ENCODE data around the gene PTPRM.

PTPRM gene

DNA sequence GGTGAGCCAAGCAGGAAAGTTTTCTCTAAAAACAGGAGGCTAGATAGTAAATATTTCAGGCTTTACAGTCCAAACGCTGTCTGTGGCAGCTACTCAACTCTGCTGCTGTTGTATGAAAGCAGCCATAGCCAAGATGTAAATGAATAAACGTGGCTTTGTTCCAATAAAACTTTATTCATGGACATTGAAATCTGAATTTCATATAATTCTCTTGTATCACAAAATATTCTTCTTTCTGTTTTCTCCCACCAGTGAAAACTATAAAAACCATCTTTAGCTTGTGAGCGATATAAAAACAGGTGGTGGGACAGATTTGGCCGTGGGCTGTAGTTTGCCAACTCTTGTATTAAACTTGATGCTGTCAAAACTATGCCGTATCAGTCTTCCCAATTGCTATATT, 333.0 kb downstream of the PTPRM start:
- no CpG with 5 or more reads among the region's 5 CpGs for WGBS (ENCODE audit: insufficient coverage, insufficient read length)
- H3K27ac ChIP-seq (ENCODE audit: low read length) = no peak overlapping the region

DNA sequence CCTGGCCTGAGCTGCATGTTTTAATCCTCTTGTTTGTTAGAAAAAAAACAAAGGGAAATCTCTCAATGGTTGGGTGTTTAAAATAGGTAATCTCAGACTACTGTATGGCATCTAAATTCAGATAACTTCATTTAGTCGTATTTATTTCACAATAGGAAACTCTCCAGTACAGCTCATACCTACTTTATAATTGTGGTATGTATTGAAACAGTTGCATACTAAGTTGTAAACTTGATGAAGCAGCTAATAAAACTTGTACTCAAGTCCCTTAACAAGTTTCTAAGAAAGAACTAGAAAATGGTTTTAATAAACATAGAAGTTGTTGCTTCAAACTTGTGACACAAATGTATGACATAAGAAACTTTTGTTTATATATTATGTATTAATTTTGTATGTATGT, 334.5 kb downstream of the PTPRM start:
- H3K36me3 ChIP-seq (ENCODE audit: control insufficient read depth, insufficient read depth, low read length) = no peaks in the 10 kb centered on the region
- no peak for DNase-seq (ENCODE audit: low read depth, low spot score)
- H3K4me3 ChIP-seq (ENCODE audit: low read length) = no peak overlapping the region
- no CpG with 5 or more reads among the region's 1 CpG for WGBS (ENCODE audit: insufficient coverage, insufficient read length)
- H3K9me3 ChIP-seq (ENCODE audit: control insufficient read depth, insufficient read depth, low read length) = no peaks in the 10 kb centered on the region
- no peak overlapping the region for H3K27ac ChIP-seq (ENCODE audit: low read length)
- no peaks in the 10 kb centered on the region for H3K4me1 ChIP-seq (ENCODE audit: control insufficient read depth, insufficient read depth, low read length)
- H3K27me3 ChIP-seq (ENCODE audit: control insufficient read depth, insufficient read depth, low read length) = no peaks in the 10 kb centered on the region

More for the DNA sequence above, 333.0 kb downstream of the PTPRM start:
- no peaks in the 10 kb centered on the region for H3K9me3 ChIP-seq (ENCODE audit: control insufficient read depth, insufficient read depth, low read length)
- no peaks in the 10 kb centered on the region for H3K4me1 ChIP-seq (ENCODE audit: control insufficient read depth, insufficient read depth, low read length)
- H3K36me3 ChIP-seq (ENCODE audit: control insufficient read depth, insufficient read depth, low read length) = no peaks in the 10 kb centered on the region
- no peak for DNase-seq (ENCODE audit: low read depth, low spot score)
- no peaks in the 10 kb centered on the region for H3K27me3 ChIP-seq (ENCODE audit: control insufficient read depth, insufficient read depth, low read length)
- no peak overlapping the region for H3K4me3 ChIP-seq (ENCODE audit: low read length)

GRCh38 chr18:7902399-7902839, 335.3 kb downstream of the PTPRM start:
- H3K4me1 ChIP-seq (ENCODE audit: control insufficient read depth, insufficient read depth, low read length) = no peaks in the 10 kb centered on the region
- H3K27ac ChIP-seq (ENCODE audit: low read length) = no peak overlapping the region
- no peaks in the 10 kb centered on the region for H3K36me3 ChIP-seq (ENCODE audit: control insufficient read depth, insufficient read depth, low read length)
- H3K27me3 ChIP-seq (ENCODE audit: control insufficient read depth, insufficient read depth, low read length) = no peaks in the 10 kb centered on the region
- WGBS (ENCODE audit: insufficient coverage, insufficient read length) = no CpG with 5 or more reads among the region's 5 CpGs
- DNase-seq (ENCODE audit: low read depth, low spot score) = no peak
- no peak overlapping the region for H3K4me3 ChIP-seq (ENCODE audit: low read length)
- H3K9me3 ChIP-seq (ENCODE audit: control insufficient read depth, insufficient read depth, low read length) = no peaks in the 10 kb centered on the region

GRCh38 chr18:7904529-7904928, 337.4 kb downstream of the PTPRM start:
- DNase-seq (ENCODE audit: low read depth, low spot score) = no peak
- no CpG with 5 or more reads among the region's 2 CpGs for WGBS (ENCODE audit: insufficient coverage, insufficient read length)
- Histone ChIP-seq H3K27ac (ENCODE audit: low read length) (no peak overlapping the region), H3K4me1 (ENCODE audit: control insufficient read depth, insufficient read depth, low read length) (no peaks in the 10 kb centered on the region), H3K36me3 (ENCODE audit: control insufficient read depth, insufficient read depth, low read length) (no peaks in the 10 kb centered on the region), H3K27me3 (ENCODE audit: control insufficient read depth, insufficient read depth, low read length) (no peaks in the 10 kb centered on the region), H3K4me3 (ENCODE audit: low read length) (no peak overlapping the region), H3K9me3 (ENCODE audit: control insufficient read depth, insufficient read depth, low read length) (no peaks in the 10 kb centered on the region)

DNA sequence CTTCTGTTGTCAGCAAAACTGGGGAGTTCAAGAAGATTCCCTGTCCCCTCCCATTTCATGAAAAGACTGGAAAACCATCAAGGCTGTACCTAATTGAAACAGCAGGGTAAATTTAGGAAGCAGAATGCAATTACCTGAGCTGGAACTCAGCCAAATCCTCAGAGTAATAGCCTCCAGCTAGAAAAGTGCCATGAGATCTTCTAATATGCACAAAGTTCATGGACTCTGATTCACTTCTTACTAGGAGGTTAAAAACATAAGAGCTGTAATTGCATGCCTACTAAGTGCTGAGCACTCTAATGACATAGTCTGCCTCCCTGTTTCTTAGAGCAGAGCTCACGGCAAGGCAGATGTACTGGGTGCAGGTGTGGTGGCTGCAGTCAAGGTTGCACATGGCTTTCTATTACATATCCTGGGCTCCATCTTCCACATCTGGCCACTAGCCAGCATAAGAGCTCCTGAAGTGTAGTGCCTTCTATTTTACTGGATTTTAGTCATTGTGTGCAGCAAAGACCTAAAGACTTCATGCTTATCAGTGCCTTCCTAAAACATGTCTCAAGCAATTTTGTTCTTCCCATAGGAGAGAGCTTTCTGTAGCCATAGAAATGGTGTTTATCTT, 341.7 kb downstream of the PTPRM start:
- H3K27ac ChIP-seq (ENCODE audit: low read length) = no peak overlapping the region
- H3K36me3 ChIP-seq (ENCODE audit: control insufficient read depth, insufficient read depth, low read length) = no peaks in the 10 kb centered on the region
- no peak overlapping the region for H3K4me3 ChIP-seq (ENCODE audit: low read length)

GRCh38 chr18:7914834-7915670, 347.9 kb downstream of the PTPRM start:
- H3K27me3 ChIP-seq (ENCODE audit: control insufficient read depth, insufficient read depth, low read length) = no peaks in the 10 kb centered on the region
- H3K4me3 ChIP-seq (ENCODE audit: low read length) = no peak overlapping the region
- WGBS (ENCODE audit: insufficient coverage, insufficient read length) = no CpG with 5 or more reads among the region's 5 CpGs

More for the DNA sequence above, 341.7 kb downstream of the PTPRM start:
- H3K9me3 ChIP-seq (ENCODE audit: control insufficient read depth, insufficient read depth, low read length) = no peaks in the 10 kb centered on the region
- DNase-seq (ENCODE audit: low read depth, low spot score) = no peak
- no CpG with 5 or more reads among the region's 1 CpG for WGBS (ENCODE audit: insufficient coverage, insufficient read length)
- H3K4me1 ChIP-seq (ENCODE audit: control insufficient read depth, insufficient read depth, low read length) = no peaks in the 10 kb centered on the region
- no peaks in the 10 kb centered on the region for H3K27me3 ChIP-seq (ENCODE audit: control insufficient read depth, insufficient read depth, low read length)

GRCh38 chr18:7918701-7919100, 351.6 kb downstream of the PTPRM start:
- H3K36me3 ChIP-seq (ENCODE audit: control insufficient read depth, insufficient read depth, low read length) = no peaks in the 10 kb centered on the region
- H3K27ac ChIP-seq (ENCODE audit: low read length) = no peak overlapping the region
- DNase-seq (ENCODE audit: low read depth, low spot score) = no peak
- no CpG with 5 or more reads among the region's 2 CpGs for WGBS (ENCODE audit: insufficient coverage, insufficient read length)
- no peaks in the 10 kb centered on the region for H3K27me3 ChIP-seq (ENCODE audit: control insufficient read depth, insufficient read depth, low read length)
- no peaks in the 10 kb centered on the region for H3K4me1 ChIP-seq (ENCODE audit: control insufficient read depth, insufficient read depth, low read length)
- H3K9me3 ChIP-seq (ENCODE audit: control insufficient read depth, insufficient read depth, low read length) = no peaks in the 10 kb centered on the region
- no peak overlapping the region for H3K4me3 ChIP-seq (ENCODE audit: low read length)

More at GRCh38 chr18:7914834-7915670, 347.9 kb downstream of the PTPRM start:
- no peaks in the 10 kb centered on the region for H3K36me3 ChIP-seq (ENCODE audit: control insufficient read depth, insufficient read depth, low read length)
- no peaks in the 10 kb centered on the region for H3K4me1 ChIP-seq (ENCODE audit: control insufficient read depth, insufficient read depth, low read length)
- no peak overlapping the region for H3K27ac ChIP-seq (ENCODE audit: low read length)
- DNase-seq (ENCODE audit: low read depth, low spot score) = no peak
- H3K9me3 ChIP-seq (ENCODE audit: control insufficient read depth, insufficient read depth, low read length) = no peaks in the 10 kb centered on the region

- no CpG with 5 or more reads among the region's 2 CpGs for WGBS (ENCODE audit: insufficient coverage, insufficient read length)
- H3K4me1 ChIP-seq (ENCODE audit: control insufficient read depth, insufficient read depth, low read length) = no peaks in the 10 kb centered on the region
- H3K36me3 ChIP-seq (ENCODE audit: control insufficient read depth, insufficient read depth, low read length) = no peaks in the 10 kb centered on the region
- no peak overlapping the region for H3K27ac ChIP-seq (ENCODE audit: low read length)
- H3K27me3 ChIP-seq (ENCODE audit: control insufficient read depth, insufficient read depth, low read length) = no peaks in the 10 kb centered on the region
- H3K4me3 ChIP-seq (ENCODE audit: low read length) = no peak overlapping the region
- no peak for DNase-seq (ENCODE audit: low read depth, low spot score)
- no peaks in the 10 kb centered on the region for H3K9me3 ChIP-seq (ENCODE audit: control insufficient read depth, insufficient read depth, low read length)
These were observed 352.4 kb downstream of the PTPRM start for GRCh38 chr18:7919565-7919964.

- Histone ChIP-seq H3K4me1 (ENCODE audit: control insufficient read depth, insufficient read depth, low read length) (no peaks in the 10 kb centered on the region), H3K4me3 (ENCODE audit: low read length) (no peak overlapping the region), H3K27ac (ENCODE audit: low read length) (no peak overlapping the region), H3K27me3 (ENCODE audit: control insufficient read depth, insufficient read depth, low read length) (no peaks in the 10 kb centered on the region), H3K36me3 (ENCODE audit: control insufficient read depth, insufficient read depth, low read length) (no peaks in the 10 kb centered on the region), H3K9me3 (ENCODE audit: control insufficient read depth, insufficient read depth, low read length) (no peaks in the 10 kb centered on the region)
- no CpG with 5 or more reads among the region's 3 CpGs for WGBS (ENCODE audit: insufficient coverage, insufficient read length)
- DNase-seq (ENCODE audit: low read depth, low spot score) = no peak
These were observed 354.9 kb downstream of the PTPRM start for GRCh38 chr18:7921938-7922587.

DNA sequence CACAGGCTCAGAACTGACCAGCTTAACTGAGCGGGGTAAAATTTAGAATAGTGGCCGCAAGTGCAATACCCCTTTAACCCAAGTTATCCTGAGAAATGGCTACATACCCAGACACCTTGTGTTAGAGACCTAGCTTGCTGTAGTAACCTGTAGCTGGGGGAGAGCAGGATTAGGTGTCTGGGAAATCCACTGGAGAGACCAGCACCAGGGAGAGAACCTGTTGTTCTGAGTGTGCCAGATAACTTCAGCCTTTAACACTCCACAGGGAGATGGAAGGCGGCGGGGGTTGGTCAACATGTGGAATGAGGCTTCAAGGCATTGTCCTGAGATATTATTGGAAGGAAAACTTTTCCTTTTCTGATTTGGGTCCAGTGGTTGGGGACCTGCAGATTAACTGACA, 356.0 kb downstream of the PTPRM start:
- DNase-seq (ENCODE audit: low read depth, low spot score) = no peak
- Histone ChIP-seq H3K27ac (ENCODE audit: low read length) (no peak overlapping the region), H3K36me3 (ENCODE audit: control insufficient read depth, insufficient read depth, low read length) (no peaks in the 10 kb centered on the region), H3K4me3 (ENCODE audit: low read length) (no peak overlapping the region), H3K27me3 (ENCODE audit: control insufficient read depth, insufficient read depth, low read length) (no peaks in the 10 kb centered on the region), H3K9me3 (ENCODE audit: control insufficient read depth, insufficient read depth, low read length) (no peaks in the 10 kb centered on the region), H3K4me1 (ENCODE audit: control insufficient read depth, insufficient read depth, low read length) (no peaks in the 10 kb centered on the region)
- WGBS (ENCODE audit: insufficient coverage, insufficient read length) = no CpG with 5 or more reads among the region's 4 CpGs

Measured in iPS DF 6.9 (cell line).